Parathyroid adenoma (tissue), 2 donors: ENCODE data around the gene OGDH.
"Not testable (repeated sequence)": the region's sequence is repeated elsewhere in the genome, so short reads cannot be mapped to it uniquely, and the experiment has no call there.

Experiments
- H2AFZ ChIP-seq: fragments of 300-600 bp; sonication (generic); one replicate; pipeline ENCODE4 v1.7.0; 2017; ENCODE audit warnings: antibody characterized with exemption, mild to moderate bottlenecking
- H3K27ac ChIP-seq: fragments of 300-600 bp; sonication (generic); one replicate; pipeline ENCODE4 v1.7.0; 2017
- H3K27me3 ChIP-seq: fragments of 300-600 bp; sonication (generic); one replicate; pipeline ENCODE4 v1.7.0; 2017; ENCODE audit warnings: low read length; ENCODE audit not compliant: control insufficient read depth, insufficient read depth
- H3K36me3 ChIP-seq: fragments of 300-600 bp; sonication (generic); one replicate; pipeline ENCODE4 v1.7.0; 2017; ENCODE audit warnings: low read length; ENCODE audit not compliant: control insufficient read depth, insufficient read depth
- H3K4me1 ChIP-seq: fragments of 300-600 bp; sonication (generic); one replicate; pipeline ENCODE4 v1.7.0; 2017; ENCODE audit warnings: control low read depth
- H3K4me2 ChIP-seq: fragments of 300-600 bp; sonication (generic); one replicate; pipeline ENCODE4 v1.7.0; 2017; ENCODE audit warnings: low read length
- H3K4me3 ChIP-seq: fragments of 300-600 bp; sonication (generic); one replicate; pipeline ENCODE4 v1.7.0; 2017; ENCODE audit warnings: low read depth, low read length
- H3K79me2 ChIP-seq: fragments of 300-600 bp; sonication (generic); one replicate; pipeline ENCODE4 v1.7.0; 2017; ENCODE audit warnings: control low read depth
- H3K9ac ChIP-seq: fragments of 300-600 bp; sonication (generic); one replicate; pipeline ENCODE4 v1.7.0; 2017; ENCODE audit warnings: mild to moderate bottlenecking
- H3K9me3 ChIP-seq: fragments of 300-600 bp; sonication (generic); one replicate; pipeline ENCODE4 v1.7.0; 2017; ENCODE audit warnings: low read length; ENCODE audit not compliant: control insufficient read depth
- TF ChIP-seq, protein P1 (sequence below): fragments of 300-600 bp; sonication (generic); IDR thresholded peaks from one replicate; pipeline ENCODE4 v1.7.0; 2017; ENCODE audit warnings: antibody characterized with exemption, mild to moderate bottlenecking
- donor health status: primary hyperparathyroidism.

OGDH gene

GRCh38 chr7:44583146-44583865, 23.1 kb upstream of the OGDH start:
- peaks cover 20% of the 10 kb centered on the region for H3K4me1 ChIP-seq
- H3K9me3 ChIP-seq: no peaks in the 10 kb centered on the region
- H3K27ac ChIP-seq: peak overlapping the region; percentile 99
- TF ChIP-seq, protein P1, sequence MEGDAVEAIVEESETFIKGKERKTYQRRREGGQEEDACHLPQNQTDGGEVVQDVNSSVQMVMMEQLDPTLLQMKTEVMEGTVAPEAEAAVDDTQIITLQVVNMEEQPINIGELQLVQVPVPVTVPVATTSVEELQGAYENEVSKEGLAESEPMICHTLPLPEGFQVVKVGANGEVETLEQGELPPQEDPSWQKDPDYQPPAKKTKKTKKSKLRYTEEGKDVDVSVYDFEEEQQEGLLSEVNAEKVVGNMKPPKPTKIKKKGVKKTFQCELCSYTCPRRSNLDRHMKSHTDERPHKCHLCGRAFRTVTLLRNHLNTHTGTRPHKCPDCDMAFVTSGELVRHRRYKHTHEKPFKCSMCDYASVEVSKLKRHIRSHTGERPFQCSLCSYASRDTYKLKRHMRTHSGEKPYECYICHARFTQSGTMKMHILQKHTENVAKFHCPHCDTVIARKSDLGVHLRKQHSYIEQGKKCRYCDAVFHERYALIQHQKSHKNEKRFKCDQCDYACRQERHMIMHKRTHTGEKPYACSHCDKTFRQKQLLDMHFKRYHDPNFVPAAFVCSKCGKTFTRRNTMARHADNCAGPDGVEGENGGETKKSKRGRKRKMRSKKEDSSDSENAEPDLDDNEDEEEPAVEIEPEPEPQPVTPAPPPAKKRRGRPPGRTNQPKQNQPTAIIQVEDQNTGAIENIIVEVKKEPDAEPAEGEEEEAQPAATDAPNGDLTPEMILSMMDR: no peak
- no peak overlapping the region for H3K9ac ChIP-seq
- peak overlapping the region; percentile 99 for H2AFZ ChIP-seq
- H3K36me3 ChIP-seq: no peaks in the 10 kb centered on the region
- no peaks in the 10 kb centered on the region for H3K27me3 ChIP-seq
- peaks cover 12% of the 10 kb centered on the region for H3K79me2 ChIP-seq
- H3K4me3 ChIP-seq: no peak overlapping the region
- no peak overlapping the region for H3K4me2 ChIP-seq

DNA sequence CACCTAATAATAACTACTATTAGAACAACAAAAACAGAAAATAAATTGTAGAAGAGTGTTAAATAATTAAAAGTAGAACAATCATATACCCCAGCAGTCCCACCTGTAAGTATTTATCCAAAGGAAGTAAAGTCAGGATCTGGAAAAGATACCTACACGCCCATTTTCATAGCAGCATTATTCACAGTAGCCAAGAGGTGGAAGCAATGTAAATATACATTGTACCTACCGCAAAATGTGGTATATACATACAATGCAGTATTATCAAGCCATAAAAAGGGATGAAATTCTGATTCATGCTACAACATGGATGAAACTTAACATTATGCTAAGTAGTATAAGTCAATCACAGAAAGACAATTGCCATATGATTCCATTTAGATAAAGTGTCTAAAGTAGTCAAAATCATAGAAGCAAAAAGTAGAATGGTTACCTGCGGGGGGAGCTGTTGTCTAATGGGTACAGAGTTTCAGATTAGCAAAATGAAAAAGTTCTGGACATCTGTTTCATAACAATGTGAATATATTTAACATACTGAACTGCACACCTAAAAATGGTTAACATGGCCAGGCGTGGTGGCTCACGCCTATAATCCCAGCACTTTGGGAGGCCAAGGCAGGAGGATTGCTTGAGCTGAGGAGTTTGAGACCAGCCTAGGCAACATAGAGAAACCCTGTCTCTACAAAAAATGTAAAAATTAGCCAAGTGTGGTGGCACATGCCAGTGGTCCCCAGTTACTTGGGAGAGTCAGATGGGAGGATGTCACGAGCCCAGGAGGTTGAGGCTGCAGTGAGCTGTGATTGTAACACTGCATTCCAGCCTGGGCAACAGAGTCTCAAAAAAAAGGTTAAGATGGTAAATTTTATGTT, 18.4 kb upstream of the OGDH start:
- Histone ChIP-seq H3K9ac (no peak overlapping the region), H3K27me3 (no peaks in the 10 kb centered on the region), H3K27ac (no peak overlapping the region), H3K79me2 (no peaks in the 10 kb centered on the region), H3K9me3 (no peaks in the 10 kb centered on the region), H3K4me1 (no peaks in the 10 kb centered on the region), H3K4me2 (no peak overlapping the region), H3K4me3 (no peak overlapping the region), H3K36me3 (no peaks in the 10 kb centered on the region), H2AFZ (no peak overlapping the region)
- TF ChIP-seq, protein P1: peak; percentile 73

DNA sequence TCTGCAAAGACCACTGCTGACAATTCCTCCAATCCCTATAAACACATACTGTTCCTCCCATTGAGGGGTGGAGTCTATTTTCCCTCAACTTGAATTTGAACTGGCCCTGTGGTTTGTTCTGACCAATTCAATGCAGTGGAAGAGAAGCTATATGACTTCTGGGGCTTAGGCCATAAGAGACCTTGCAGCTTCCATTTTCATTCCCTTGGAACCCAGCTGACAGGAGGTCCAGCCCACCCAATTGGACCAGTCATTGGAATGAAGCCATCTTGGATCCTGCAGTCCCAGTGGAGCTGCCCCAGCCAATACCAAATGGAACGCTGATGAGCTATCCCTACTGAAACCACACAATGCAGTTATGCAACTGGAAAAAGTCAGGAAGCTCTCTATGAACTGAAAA, 15.5 kb upstream of the OGDH start:
- Histone ChIP-seq H3K9ac (no peak overlapping the region), H3K36me3 (no peaks in the 10 kb centered on the region), H2AFZ (no peak overlapping the region), H3K9me3 (no peaks in the 10 kb centered on the region), H3K4me2 (no peak overlapping the region), H3K4me1 (peaks cover 2% of the 10 kb centered on the region), H3K4me3 (no peak overlapping the region), H3K79me2 (no peaks in the 10 kb centered on the region), H3K27ac (no peak overlapping the region), H3K27me3 (no peaks in the 10 kb centered on the region)
- TF ChIP-seq, protein P1: no peak

GRCh38 chr7:44595934-44596635, 10.3 kb upstream of the OGDH start:
- Histone ChIP-seq H3K4me2 (peak overlapping the region; percentile 51), H3K27ac (no peak overlapping the region), H3K9ac (no peak overlapping the region), H3K36me3 (no peaks in the 10 kb centered on the region), H3K4me3 (no peak overlapping the region), H3K79me2 (no peaks in the 10 kb centered on the region), H2AFZ (peak overlapping the region; percentile 23), H3K4me1 (peaks cover 3% of the 10 kb centered on the region), H3K9me3 (no peaks in the 10 kb centered on the region), H3K27me3 (no peaks in the 10 kb centered on the region)
- TF ChIP-seq, protein P1: no peak

DNA sequence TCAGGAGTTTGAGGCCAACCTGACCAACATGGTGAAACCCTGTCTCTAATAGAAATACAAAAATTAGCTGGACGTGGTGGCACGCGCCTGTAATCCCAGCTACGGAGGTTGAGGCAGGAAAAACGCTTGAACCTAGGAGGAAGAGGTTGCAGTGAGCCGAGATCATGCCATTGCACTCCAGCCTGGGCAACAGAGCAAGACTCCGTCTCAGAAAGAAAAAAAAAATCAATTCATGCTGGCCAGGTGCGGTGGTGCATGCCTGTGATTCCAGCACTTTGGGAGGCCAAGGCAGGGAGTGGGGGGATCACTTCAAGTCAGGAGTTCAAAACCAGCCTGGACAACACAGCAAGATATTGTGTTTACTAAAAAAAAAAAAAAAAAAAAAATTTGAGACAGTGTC, 9.2 kb upstream of the OGDH start:
- H3K27me3 ChIP-seq, H3K79me2 ChIP-seq, H3K9me3 ChIP-seq, H3K9ac ChIP-seq, H3K4me1 ChIP-seq, H3K36me3 ChIP-seq, H3K4me3 ChIP-seq, H3K27ac ChIP-seq, H3K4me2 ChIP-seq, H2AFZ ChIP-seq: not testable (repeated sequence)
